Liver (tissue), 9 donors: ENCODE results near the gene CRMP1. TPM values are rescaled to one million over a fixed set of nuclear protein-coding genes. Genes with fewer than 3 reads are reported as not detected.

ENCODE experiments used
- DNase-seq: peaks from one replicate; pipeline ENCODE4 v3.0.0-alpha.2; 2017; ENCODE audit warnings: low spot score
- H3K27ac ChIP-seq, 2 donors: one replicate each; pipeline ENCODE4 v1.7.0; 2013; ENCODE audit warnings: inconsistent platforms in 2 of 2, low read length in 2 of 2, control low read depth in 1 of 2, low read depth in 1 of 2, mild to moderate bottlenecking in 1 of 2
- H3K27me3 ChIP-seq, 4 donors: one replicate each; pipeline versions ENCODE4 v1.6.1 to v1.7.0; 2013; ENCODE audit warnings: low read length in 3 of 4, inconsistent platforms in 1 of 4, mild to moderate bottlenecking in 1 of 4, moderate library complexity in 1 of 4; ENCODE audit not compliant: control insufficient read depth in 4 of 4, insufficient read depth in 4 of 4
- H3K36me3 ChIP-seq, 4 donors: one replicate each; pipeline versions ENCODE4 v1.6.1 to v1.7.0; 2013; ENCODE audit warnings: low read length in 3 of 4, mild to moderate bottlenecking in 3 of 4, low read depth in 1 of 4, moderate library complexity in 1 of 4; ENCODE audit not compliant: control insufficient read depth in 4 of 4, insufficient read depth in 3 of 4
- H3K4me1 ChIP-seq, 4 donors: one replicate each; pipeline versions ENCODE4 v1.6.1 to v1.7.0; 2013; ENCODE audit warnings: low read length in 3 of 4, mild to moderate bottlenecking in 3 of 4, moderate library complexity in 1 of 4; ENCODE audit not compliant: control insufficient read depth in 4 of 4, insufficient read depth in 4 of 4
- H3K4me3 ChIP-seq, 3 donors: one replicate each; pipeline versions ENCODE4 v1.6.1 to v1.7.0; 2013; ENCODE audit warnings: low read length in 3 of 3, control low read depth in 1 of 3, low read depth in 1 of 3, mild to moderate bottlenecking in 1 of 3
- H3K9ac ChIP-seq, 2 donors: one replicate each; pipeline ENCODE4 v1.7.0; 2013; ENCODE audit warnings: low read length in 2 of 2, mild to moderate bottlenecking in 2 of 2, moderate library complexity in 2 of 2, control low read depth in 1 of 2, low read depth in 1 of 2
- H3K9me3 ChIP-seq, 4 donors: one replicate each; pipeline versions ENCODE4 v1.6.1 to v1.7.0; 2013; ENCODE audit warnings: low read length in 3 of 4; ENCODE audit not compliant: control insufficient read depth in 4 of 4
- EGR1 ChIP-seq, 2 donors: IDR thresholded peaks; 2 replicates each; pipeline ENCODE4 v1.6.1; 2016 to 2018; ENCODE audit warnings: antibody characterized with exemption in 2 of 2, low read depth in 2 of 2
- FOXA1 ChIP-seq: IDR thresholded peaks from 2 replicates; pipeline ENCODE4 v1.6.1; 2016; ENCODE audit warnings: antibody characterized with exemption
- FOXA2 ChIP-seq: IDR thresholded peaks from 2 replicates; pipeline ENCODE4 v1.6.1; 2016; ENCODE audit warnings: antibody characterized with exemption
- GABPA ChIP-seq, 2 donors: IDR thresholded peaks in 1 of 2; conservative IDR thresholded peaks in 1 of 2; 2 replicates each; pipeline ENCODE4 v1.6.1; 2016; ENCODE audit warnings: antibody characterized with exemption in 2 of 2, mild to moderate bottlenecking in 1 of 2, moderate library complexity in 1 of 2
- HNF4A ChIP-seq, 2 donors: conservative IDR thresholded peaks; 2 replicates each; pipeline ENCODE4 v1.6.1; 2016; ENCODE audit warnings: antibody characterized with exemption in 2 of 2, mild to moderate bottlenecking in 2 of 2
- HNF4G ChIP-seq: IDR thresholded peaks from 2 replicates; pipeline ENCODE4 v1.6.1; 2016; ENCODE audit warnings: antibody characterized with exemption
- JUND ChIP-seq, 2 donors: IDR thresholded peaks; 2 replicates each; pipeline ENCODE4 v1.6.1; 2016; ENCODE audit warnings: antibody characterized with exemption in 2 of 2
- NR2F2 ChIP-seq: IDR thresholded peaks from 2 replicates; pipeline ENCODE4 v1.6.1; 2016; ENCODE audit warnings: antibody characterized with exemption
- RAD21 ChIP-seq, 2 donors: IDR thresholded peaks; 2 replicates each; pipeline ENCODE4 v1.6.1; 2016; ENCODE audit warnings: antibody characterized with exemption in 2 of 2, mild to moderate bottlenecking in 2 of 2
- RXRA ChIP-seq, 2 donors: IDR thresholded peaks; 2 replicates each; pipeline ENCODE4 v1.6.1; 2017 to 2018; ENCODE audit warnings: antibody characterized with exemption in 2 of 2, mild to moderate bottlenecking in 1 of 2
- SP1 ChIP-seq: IDR thresholded peaks from 2 replicates; pipeline ENCODE4 v1.6.1; 2018; ENCODE audit warnings: antibody characterized with exemption, mild to moderate bottlenecking
- TAF1 ChIP-seq: conservative IDR thresholded peaks from 2 replicates; pipeline ENCODE4 v1.6.1; 2016; ENCODE audit warnings: antibody characterized with exemption, mild to moderate bottlenecking
- YY1 ChIP-seq: IDR thresholded peaks from 2 replicates; pipeline ENCODE4 v1.6.1; 2016; ENCODE audit warnings: antibody characterized with exemption, mild to moderate bottlenecking
- WGBS: extraction: QIAGEN DNeasy Blood & Tissue Kit; methylation state at CpG from one replicate; pipeline ENCODE4 v1.1.7; 2013; 5-methylcytosine and 5-hydroxymethylcytosine counted together
- polyA plus RNA-seq, 2 donors: library from polyadenylated mRNA; stranded (reverse) in 1 of 2; unstranded in 1 of 2; fragments of 200-250 nt in 1 of 2; fragments of >200 nt in 1 of 2; fragmentation: Nextera tagmentation in 1 of 2; extraction: Ambion mirVana in 1 of 2; gene quantifications; one replicate each; pipeline versions ENCODE4 v1.2.1 to v1.2.3, GENCODE V29; 2013 to 2015
- total RNA-seq, 2 donors: library from RNA; depleted of rRNA; stranded (reverse); fragments of >200 nt; gene quantifications; one replicate each; pipeline ENCODE4 v1.2.3, GENCODE V29; 2014
- TF ChIP-seq, protein P1 (sequence below): IDR thresholded peaks from 2 replicates; pipeline ENCODE4 v1.6.1; 2016; ENCODE audit warnings: antibody characterized with exemption, mild to moderate bottlenecking
- TF ChIP-seq, protein P2 (sequence below): IDR thresholded peaks from 2 replicates; pipeline ENCODE4 v1.6.1; 2016; ENCODE audit warnings: antibody characterized with exemption
- TF ChIP-seq, protein P3 (sequence below): IDR thresholded peaks from 2 replicates; pipeline ENCODE4 v1.6.1; 2016; ENCODE audit warnings: antibody characterized with exemption
- TF ChIP-seq, protein P4 (sequence below): fragments of 150-350 bp; IDR thresholded peaks from 2 replicates; pipeline ENCODE4 v1.5.1; 2017; ENCODE audit warnings: improper control_type of control experiment, low read depth, low read length; ENCODE audit not compliant: missing input control
- TF ChIP-seq, protein P5 (sequence below): IDR thresholded peaks from 2 replicates; pipeline ENCODE4 v1.6.1; 2016; ENCODE audit warnings: antibody characterized with exemption
- donor health status: healthy.
- donor health status: healthy.
- donor health status: healthy.
- donor health status: healthy.
- donor health status: healthy.

Gene CRMP1
- total and polyA plus RNA-seq, 4 donors = 0.06 to 0.42 (median 0.12) TPM

DNA sequence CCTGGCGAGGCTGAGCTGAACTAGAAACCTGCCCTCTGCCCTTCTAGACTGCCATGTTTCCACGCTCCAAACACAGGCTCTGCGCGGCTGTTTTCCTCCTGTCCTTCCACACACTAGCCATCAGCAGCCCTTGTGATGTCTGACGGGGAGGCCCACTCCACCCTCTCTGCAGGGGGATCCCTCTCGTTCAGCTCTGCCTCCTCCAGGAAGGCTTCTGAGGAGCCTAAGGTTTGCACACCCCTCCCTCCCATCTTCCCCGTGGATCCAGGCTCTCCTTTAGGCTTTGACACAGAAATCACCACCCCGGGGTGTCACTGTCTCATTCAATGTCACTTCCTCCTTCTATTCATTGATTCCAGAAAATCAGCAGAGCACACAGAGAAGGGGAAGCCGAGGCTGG, 38.6 kb upstream of the CRMP1 start:
- no peaks in the 10 kb centered on the region for H3K4me1 ChIP-seq
- no peak for TF ChIP-seq EGR1 (IDR thresholded peaks at IDR 0.05; ENCODE audit: low read depth in 2 of 2)
- TF ChIP-seq NR2F2 = no peak
- TF ChIP-seq FOXA1 = no peak
- TF ChIP-seq HNF4G = no peak
- no peak for TF ChIP-seq YY1
- no peak for TF ChIP-seq RXRA (IDR thresholded peaks at IDR 0.05)
- no peak for TF ChIP-seq JUND (IDR thresholded peaks at IDR 0.05)
- no peak for TF ChIP-seq RAD21 (IDR thresholded peaks at IDR 0.05)
- no peak for TF ChIP-seq TAF1
- TF ChIP-seq, protein P1, sequence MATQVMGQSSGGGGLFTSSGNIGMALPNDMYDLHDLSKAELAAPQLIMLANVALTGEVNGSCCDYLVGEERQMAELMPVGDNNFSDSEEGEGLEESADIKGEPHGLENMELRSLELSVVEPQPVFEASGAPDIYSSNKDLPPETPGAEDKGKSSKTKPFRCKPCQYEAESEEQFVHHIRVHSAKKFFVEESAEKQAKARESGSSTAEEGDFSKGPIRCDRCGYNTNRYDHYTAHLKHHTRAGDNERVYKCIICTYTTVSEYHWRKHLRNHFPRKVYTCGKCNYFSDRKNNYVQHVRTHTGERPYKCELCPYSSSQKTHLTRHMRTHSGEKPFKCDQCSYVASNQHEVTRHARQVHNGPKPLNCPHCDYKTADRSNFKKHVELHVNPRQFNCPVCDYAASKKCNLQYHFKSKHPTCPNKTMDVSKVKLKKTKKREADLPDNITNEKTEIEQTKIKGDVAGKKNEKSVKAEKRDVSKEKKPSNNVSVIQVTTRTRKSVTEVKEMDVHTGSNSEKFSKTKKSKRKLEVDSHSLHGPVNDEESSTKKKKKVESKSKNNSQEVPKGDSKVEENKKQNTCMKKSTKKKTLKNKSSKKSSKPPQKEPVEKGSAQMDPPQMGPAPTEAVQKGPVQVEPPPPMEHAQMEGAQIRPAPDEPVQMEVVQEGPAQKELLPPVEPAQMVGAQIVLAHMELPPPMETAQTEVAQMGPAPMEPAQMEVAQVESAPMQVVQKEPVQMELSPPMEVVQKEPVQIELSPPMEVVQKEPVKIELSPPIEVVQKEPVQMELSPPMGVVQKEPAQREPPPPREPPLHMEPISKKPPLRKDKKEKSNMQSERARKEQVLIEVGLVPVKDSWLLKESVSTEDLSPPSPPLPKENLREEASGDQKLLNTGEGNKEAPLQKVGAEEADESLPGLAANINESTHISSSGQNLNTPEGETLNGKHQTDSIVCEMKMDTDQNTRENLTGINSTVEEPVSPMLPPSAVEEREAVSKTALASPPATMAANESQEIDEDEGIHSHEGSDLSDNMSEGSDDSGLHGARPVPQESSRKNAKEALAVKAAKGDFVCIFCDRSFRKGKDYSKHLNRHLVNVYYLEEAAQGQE = no peak
- no peak for TF ChIP-seq HNF4A (conservative IDR thresholded peaks at IDR 0.05)
- TF ChIP-seq, protein P2, sequence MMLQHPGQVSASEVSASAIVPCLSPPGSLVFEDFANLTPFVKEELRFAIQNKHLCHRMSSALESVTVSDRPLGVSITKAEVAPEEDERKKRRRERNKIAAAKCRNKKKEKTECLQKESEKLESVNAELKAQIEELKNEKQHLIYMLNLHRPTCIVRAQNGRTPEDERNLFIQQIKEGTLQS = no peak
- TF ChIP-seq FOXA2 = no peak
- TF ChIP-seq, protein P3, sequence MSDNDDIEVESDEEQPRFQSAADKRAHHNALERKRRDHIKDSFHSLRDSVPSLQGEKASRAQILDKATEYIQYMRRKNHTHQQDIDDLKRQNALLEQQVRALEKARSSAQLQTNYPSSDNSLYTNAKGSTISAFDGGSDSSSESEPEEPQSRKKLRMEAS = no peak
- no peak for TF ChIP-seq SP1
- TF ChIP-seq GABPA (IDR thresholded peaks at IDR 0.05 in 1 of 2, conservative IDR thresholded peaks at IDR 0.05 in 1 of 2) = no peak
- TF ChIP-seq, protein P4, sequence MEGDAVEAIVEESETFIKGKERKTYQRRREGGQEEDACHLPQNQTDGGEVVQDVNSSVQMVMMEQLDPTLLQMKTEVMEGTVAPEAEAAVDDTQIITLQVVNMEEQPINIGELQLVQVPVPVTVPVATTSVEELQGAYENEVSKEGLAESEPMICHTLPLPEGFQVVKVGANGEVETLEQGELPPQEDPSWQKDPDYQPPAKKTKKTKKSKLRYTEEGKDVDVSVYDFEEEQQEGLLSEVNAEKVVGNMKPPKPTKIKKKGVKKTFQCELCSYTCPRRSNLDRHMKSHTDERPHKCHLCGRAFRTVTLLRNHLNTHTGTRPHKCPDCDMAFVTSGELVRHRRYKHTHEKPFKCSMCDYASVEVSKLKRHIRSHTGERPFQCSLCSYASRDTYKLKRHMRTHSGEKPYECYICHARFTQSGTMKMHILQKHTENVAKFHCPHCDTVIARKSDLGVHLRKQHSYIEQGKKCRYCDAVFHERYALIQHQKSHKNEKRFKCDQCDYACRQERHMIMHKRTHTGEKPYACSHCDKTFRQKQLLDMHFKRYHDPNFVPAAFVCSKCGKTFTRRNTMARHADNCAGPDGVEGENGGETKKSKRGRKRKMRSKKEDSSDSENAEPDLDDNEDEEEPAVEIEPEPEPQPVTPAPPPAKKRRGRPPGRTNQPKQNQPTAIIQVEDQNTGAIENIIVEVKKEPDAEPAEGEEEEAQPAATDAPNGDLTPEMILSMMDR = no peak
- TF ChIP-seq, protein P5, sequence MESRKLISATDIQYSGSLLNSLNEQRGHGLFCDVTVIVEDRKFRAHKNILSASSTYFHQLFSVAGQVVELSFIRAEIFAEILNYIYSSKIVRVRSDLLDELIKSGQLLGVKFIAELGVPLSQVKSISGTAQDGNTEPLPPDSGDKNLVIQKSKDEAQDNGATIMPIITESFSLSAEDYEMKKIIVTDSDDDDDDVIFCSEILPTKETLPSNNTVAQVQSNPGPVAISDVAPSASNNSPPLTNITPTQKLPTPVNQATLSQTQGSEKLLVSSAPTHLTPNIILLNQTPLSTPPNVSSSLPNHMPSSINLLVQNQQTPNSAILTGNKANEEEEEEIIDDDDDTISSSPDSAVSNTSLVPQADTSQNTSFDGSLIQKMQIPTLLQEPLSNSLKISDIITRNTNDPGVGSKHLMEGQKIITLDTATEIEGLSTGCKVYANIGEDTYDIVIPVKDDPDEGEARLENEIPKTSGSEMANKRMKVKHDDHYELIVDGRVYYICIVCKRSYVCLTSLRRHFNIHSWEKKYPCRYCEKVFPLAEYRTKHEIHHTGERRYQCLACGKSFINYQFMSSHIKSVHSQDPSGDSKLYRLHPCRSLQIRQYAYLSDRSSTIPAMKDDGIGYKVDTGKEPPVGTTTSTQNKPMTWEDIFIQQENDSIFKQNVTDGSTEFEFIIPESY = no peak
- H3K4me3 ChIP-seq = no peak overlapping the region
- 42% methylated on average over 9 of the region's 9 CpGs for WGBS
- H3K36me3 ChIP-seq = no peaks in the 10 kb centered on the region
- H3K27ac ChIP-seq = no peak overlapping the region
- no peak for DNase-seq
- peaks cover 0 to 8% (median 0%) of the 10 kb centered on the region in 4 donors for H3K27me3 ChIP-seq
- H3K9ac ChIP-seq = no peak overlapping the region
- H3K9me3 ChIP-seq = no peaks in the 10 kb centered on the region
